HFFc6 (cell line): Measurements from ENCODE around the gene MORC4. TPM values are rescaled to one million over a fixed set of nuclear protein-coding genes. Genes with fewer than 3 reads are reported as not detected.
"Not testable (repeated sequence)": the region's sequence is repeated elsewhere in the genome, so short reads cannot be mapped to it uniquely, and the experiment has no call there.

Source experiments
- DNase-seq: peaks from one replicate; pipeline ENCODE4 v3.0.0-alpha.2; 2018
- H3K27ac Mint-ChIP-seq: 2 replicates; pipeline ENCODE4 v1.8.0; 2020; ENCODE audit warnings: mild to moderate bottlenecking, mixed read lengths
- H3K27me3 Mint-ChIP-seq: 2 replicates; pipeline ENCODE4 v1.8.0; 2021; ENCODE audit warnings: mild to moderate bottlenecking, moderate library complexity, mixed read lengths; ENCODE audit not compliant: insufficient read depth
- H3K36me3 Mint-ChIP-seq: 2 replicates; pipeline ENCODE4 v1.8.0; 2021; ENCODE audit warnings: low read depth, mixed read lengths
- H3K4me1 Mint-ChIP-seq: 2 replicates; pipeline ENCODE4 v1.8.0; 2020; ENCODE audit warnings: low read depth, mixed read lengths
- H3K4me3 Mint-ChIP-seq: 2 replicates; pipeline ENCODE4 v1.8.0; 2020; ENCODE audit warnings: mild to moderate bottlenecking, moderate library complexity, mixed read lengths
- H3K9me3 Mint-ChIP-seq: 2 replicates; pipeline ENCODE4 v1.8.0; 2020; ENCODE audit warnings: mild to moderate bottlenecking, mixed read lengths
- total RNA-seq, 6 experiments: library from RNA; stranded (reverse); fragmentation: NEBNext Ultra II Directional; extraction: Animal tissue kit (Norgen Biotek cat#: 25700); gene quantifications; 2 replicates in 1 of 6; 3 replicates in 5 of 6; pipeline ENCODE4 v1.2.3, GENCODE V29; 2021
- TF ChIP-seq, protein P1 (sequence below): fragments of 200-600 bp; sonication (generic); IDR thresholded peaks from 2 replicates; pipeline ENCODE4 v1.5.0; 2021; ENCODE audit warnings: antibody characterized with exemption, mild to moderate bottlenecking

Gene MORC4
- total RNA-seq, 6 experiments from 2014 or later, result 23.6 to 27.7 (median 25.4) TPM

GRCh38 chrX:106980952-106981626 is 18.9 kb downstream of the MORC4 start:
- Mint-ChIP-seq H3K4me3 (no peak overlapping the region), H3K9me3 (no peaks in the 10 kb centered on the region), H3K27me3 (no peaks in the 10 kb centered on the region), H3K36me3 (no peaks in the 10 kb centered on the region), H3K4me1 (0 out of 2 replicates have a peak, but pooled peaks cover 4% of the 10 kb centered on the region), H3K27ac (no peak overlapping the region)
- TF ChIP-seq, protein P1, sequence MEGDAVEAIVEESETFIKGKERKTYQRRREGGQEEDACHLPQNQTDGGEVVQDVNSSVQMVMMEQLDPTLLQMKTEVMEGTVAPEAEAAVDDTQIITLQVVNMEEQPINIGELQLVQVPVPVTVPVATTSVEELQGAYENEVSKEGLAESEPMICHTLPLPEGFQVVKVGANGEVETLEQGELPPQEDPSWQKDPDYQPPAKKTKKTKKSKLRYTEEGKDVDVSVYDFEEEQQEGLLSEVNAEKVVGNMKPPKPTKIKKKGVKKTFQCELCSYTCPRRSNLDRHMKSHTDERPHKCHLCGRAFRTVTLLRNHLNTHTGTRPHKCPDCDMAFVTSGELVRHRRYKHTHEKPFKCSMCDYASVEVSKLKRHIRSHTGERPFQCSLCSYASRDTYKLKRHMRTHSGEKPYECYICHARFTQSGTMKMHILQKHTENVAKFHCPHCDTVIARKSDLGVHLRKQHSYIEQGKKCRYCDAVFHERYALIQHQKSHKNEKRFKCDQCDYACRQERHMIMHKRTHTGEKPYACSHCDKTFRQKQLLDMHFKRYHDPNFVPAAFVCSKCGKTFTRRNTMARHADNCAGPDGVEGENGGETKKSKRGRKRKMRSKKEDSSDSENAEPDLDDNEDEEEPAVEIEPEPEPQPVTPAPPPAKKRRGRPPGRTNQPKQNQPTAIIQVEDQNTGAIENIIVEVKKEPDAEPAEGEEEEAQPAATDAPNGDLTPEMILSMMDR, result no peak
- no peak for DNase-seq

- H3K4me1 Mint-ChIP-seq, result peaks cover 13% of the 10 kb centered on the region
- DNase-seq, result no peak
- no peak overlapping the region for H3K4me3 Mint-ChIP-seq
- H3K36me3 Mint-ChIP-seq, result peaks cover 6% of the 10 kb centered on the region
- H3K27me3 Mint-ChIP-seq, result no peaks in the 10 kb centered on the region
- H3K9me3 Mint-ChIP-seq, result no peaks in the 10 kb centered on the region
- TF ChIP-seq, protein P1, result no peak
- no peak overlapping the region for H3K27ac Mint-ChIP-seq
These were observed 23.6 kb downstream of the MORC4 start for GRCh38 chrX:106976416-106976815.

DNA sequence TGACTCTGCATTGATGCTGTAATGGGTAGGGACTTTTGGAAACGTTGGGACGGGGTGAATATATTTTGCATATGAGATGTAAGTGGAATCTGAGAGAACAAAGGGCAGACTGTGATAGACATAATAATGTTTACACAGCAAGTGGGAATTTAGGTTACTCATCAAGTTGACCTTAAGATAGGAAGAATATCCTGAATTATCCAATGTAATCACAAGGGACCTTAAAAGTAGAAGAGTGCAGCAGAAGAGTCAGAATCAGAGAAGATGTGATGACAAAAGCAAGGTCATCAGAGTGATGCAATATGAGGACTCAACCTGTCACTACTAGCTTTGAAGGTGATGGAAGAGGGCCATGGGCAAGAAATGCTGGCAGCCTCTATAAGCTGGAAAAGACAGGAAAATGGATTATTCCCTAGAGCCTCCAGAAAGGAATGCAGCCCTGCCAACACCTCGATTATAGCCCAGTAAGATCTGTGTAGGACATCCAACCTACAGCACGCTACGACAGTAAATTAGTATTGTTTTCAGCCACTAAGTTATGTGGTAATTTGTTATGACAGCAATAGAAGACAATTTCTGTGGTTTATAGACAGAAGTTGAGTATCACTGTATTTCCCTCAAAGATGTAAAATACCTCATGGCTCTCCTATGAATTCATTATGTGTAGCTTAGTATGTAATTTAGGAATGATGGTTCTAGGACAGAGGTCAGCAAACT is 26.4 kb downstream of the MORC4 start:
- Mint-ChIP-seq H3K27ac (no peak overlapping the region), H3K4me3 (no peak overlapping the region), H3K27me3 (peaks cover 3% of the 10 kb centered on the region; the same call in 1 of the 2 replicates), H3K4me1 (peaks cover 13% of the 10 kb centered on the region), H3K36me3 (peaks cover 18% of the 10 kb centered on the region), H3K9me3 (no peaks in the 10 kb centered on the region)
- DNase-seq, result no peak
- TF ChIP-seq, protein P1, result no peak

GRCh38 chrX:106972896-106973295 is 27.1 kb downstream of the MORC4 start:
- no peaks in the 10 kb centered on the region for H3K9me3 Mint-ChIP-seq
- no peak for DNase-seq
- H3K27ac Mint-ChIP-seq, result no peak overlapping the region
- no peak overlapping the region for H3K4me3 Mint-ChIP-seq
- H3K36me3 Mint-ChIP-seq, result peaks cover 18% of the 10 kb centered on the region
- TF ChIP-seq, protein P1, result no peak
- H3K27me3 Mint-ChIP-seq, result peaks cover 3% of the 10 kb centered on the region; the same call in 1 of the 2 replicates
- H3K4me1 Mint-ChIP-seq, result peaks cover 13% of the 10 kb centered on the region

DNA sequence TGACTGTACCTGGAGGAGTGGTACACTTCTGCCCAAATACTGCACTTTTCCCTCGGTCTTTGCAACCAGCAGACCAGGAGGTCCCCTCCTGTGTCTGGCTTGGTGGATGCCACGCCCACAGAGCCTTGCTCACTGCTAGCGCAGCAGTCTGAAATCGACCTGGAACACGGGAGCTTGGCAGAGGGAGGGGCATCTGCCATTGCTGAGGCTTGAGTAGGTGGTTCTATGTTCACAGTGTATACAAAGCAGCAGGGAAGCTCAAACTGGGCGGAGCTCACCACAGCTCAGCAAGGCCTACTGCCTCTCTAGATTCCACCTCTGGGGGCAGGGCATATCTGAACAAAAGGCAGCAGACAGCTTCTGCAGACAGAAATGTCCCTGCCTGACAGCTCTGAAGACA is 33.5 kb downstream of the MORC4 start:
- DNase-seq, H3K27me3 Mint-ChIP-seq, H3K27ac Mint-ChIP-seq, H3K4me3 Mint-ChIP-seq, H3K9me3 Mint-ChIP-seq, H3K4me1 Mint-ChIP-seq: not testable (repeated sequence)
- peaks cover 25% of the 10 kb centered on the region for H3K36me3 Mint-ChIP-seq

GRCh38 chrX:106964290-106964689 is 35.7 kb downstream of the MORC4 start:
- Mint-ChIP-seq H3K4me1 (no peaks in the 10 kb centered on the region), H3K36me3 (peaks cover 22% of the 10 kb centered on the region), H3K9me3 (no peaks in the 10 kb centered on the region), H3K27me3 (peaks cover 1% of the 10 kb centered on the region; the same call in 1 of the 2 replicates), H3K4me3 (no peak overlapping the region), H3K27ac (no peak overlapping the region)
- TF ChIP-seq, protein P1, result no peak
- DNase-seq, result no peak
